IMR-90 (cell line): ENCODE data around the gene SEC16B. TPM values are rescaled to one million over a fixed set of nuclear protein-coding genes. Genes with fewer than 3 reads are reported as not detected.

Experiments used
- ATAC-seq: fragments of 200-7000 bp; cut with Tn5 transposase; 2 replicates; pipeline ENCODE4 v1.9.1; 2020; ENCODE audit warnings: low read depth, mild to moderate bottlenecking, moderate library complexity
- BruUV-seq: library from RNA; stranded (reverse); fragments of 400-500 nt; replicated peaks from 2 replicates; lab custom pipeline; 2021; lab: Mats Ljungman, UMichigan
- CTCF ChIA-PET: fragments of 300-600 bp; formaldehyde crosslinking; extraction: SDS; loops from one replicate; lab custom pipeline; 2021; ENCODE audit warnings: antibody characterized with exemption; lab: Yijun Ruan, JAX
- POLR2A ChIA-PET: fragments of 300-600 bp; sonication (Branson Sonifier 250); formaldehyde crosslinking; loops from one replicate; lab custom pipeline; 2022; ENCODE audit warnings: antibody characterized with exemption; ENCODE audit not compliant: unreplicated experiment; lab: Charles Lee
- DNase-seq: peaks from one replicate; pipeline ENCODE4 v3.0.0; 2013
- H2AFZ ChIP-seq: replicated peaks from 2 replicates; pipeline ENCODE3; 2013; ENCODE audit warnings: low read length, mild to moderate bottlenecking; ENCODE audit not compliant: poor library complexity
- H2AK5ac ChIP-seq: 2 replicates; pipeline ENCODE4 v1.6.1; 2013; ENCODE audit warnings: low read depth, low read length, inconsistent platforms
- H2AK9ac ChIP-seq: replicated peaks from 2 replicates; pipeline ENCODE3; 2013; ENCODE audit warnings: mild to moderate bottlenecking, low read depth, low read length, moderate library complexity; ENCODE audit not compliant: poor library complexity
- H2BK120ac ChIP-seq: 2 replicates; pipeline ENCODE4 v1.6.1; 2013; ENCODE audit warnings: low read depth, low read length, inconsistent platforms
- H2BK15ac ChIP-seq: 3 replicates; pipeline ENCODE4 v1.6.1; 2013; ENCODE audit warnings: low read depth, low read length, inconsistent platforms
- H2BK20ac ChIP-seq: 2 replicates; pipeline ENCODE4 v1.6.1; 2013; ENCODE audit warnings: low read depth, mild to moderate bottlenecking, inconsistent platforms, low read length, moderate library complexity
- H2BK5ac ChIP-seq: 2 replicates; pipeline ENCODE4 v1.6.1; 2013; ENCODE audit warnings: mild to moderate bottlenecking, low read depth, low read length, inconsistent platforms; ENCODE audit not compliant: poor library complexity, severe bottlenecking
- H3K14ac ChIP-seq: replicated peaks from 2 replicates; pipeline ENCODE4 v1.6.1; 2013; ENCODE audit warnings: low read depth, low read length, inconsistent platforms
- H3K18ac ChIP-seq: 2 replicates; pipeline ENCODE4 v1.6.1; 2013; ENCODE audit warnings: low read depth, low read length, control low read depth
- H3K23ac ChIP-seq: 2 replicates; pipeline ENCODE4 v1.6.1; 2013; ENCODE audit warnings: low read depth, low read length, inconsistent platforms
- H3K27ac ChIP-seq: 2 replicates; pipeline ENCODE4 v1.5.1; 2013; ENCODE audit warnings: mild to moderate bottlenecking, control low read depth, low read length; ENCODE audit not compliant: insufficient read depth
- H3K27me3 ChIP-seq: 2 replicates; pipeline ENCODE4 v1.6.1; 2013; ENCODE audit warnings: low read length; ENCODE audit not compliant: control insufficient read depth, insufficient read depth
- H3K36me3 ChIP-seq: 2 replicates; pipeline ENCODE4 v1.6.1; 2013; ENCODE audit warnings: low read length, mixed read lengths; ENCODE audit not compliant: control insufficient read depth, insufficient read depth
- H3K4ac ChIP-seq: 2 replicates; pipeline ENCODE4 v1.6.1; 2013; ENCODE audit warnings: low read depth, low read length, inconsistent platforms
- H3K4me1 ChIP-seq: 2 replicates; pipeline ENCODE4 v1.6.1; 2013; ENCODE audit warnings: low read length, mixed read lengths; ENCODE audit not compliant: control insufficient read depth, insufficient read depth
- H3K4me2 ChIP-seq: 2 replicates; pipeline ENCODE4 v1.6.1; 2013; ENCODE audit warnings: low read depth, mild to moderate bottlenecking, control low read depth, low read length, moderate library complexity
- H3K4me3 ChIP-seq: 2 replicates; pipeline ENCODE4 v1.5.1; 2013; ENCODE audit warnings: low read depth, mild to moderate bottlenecking, control low read depth, low read length, moderate library complexity; ENCODE audit not compliant: insufficient read depth
- H3K56ac ChIP-seq: 2 replicates; pipeline ENCODE4 v1.6.1; 2013; ENCODE audit warnings: low read length, inconsistent platforms; ENCODE audit not compliant: insufficient read depth; ENCODE audit errors: extremely low read depth
- H3K79me1 ChIP-seq, 2 experiments: 2 replicates each; pipeline ENCODE4 v1.6.1; 2013; ENCODE audit warnings: low read length in 2 of 2, inconsistent platforms in 1 of 2, low read depth in 1 of 2
- H3K9ac ChIP-seq: 2 replicates; pipeline ENCODE4 v1.6.1; 2013; ENCODE audit warnings: low read depth, low read length, control low read depth
- H3K9me1 ChIP-seq: 2 replicates; pipeline ENCODE4 v1.6.1; 2013; ENCODE audit warnings: low read length, inconsistent platforms; ENCODE audit not compliant: insufficient read depth
- H3K9me3 ChIP-seq: 2 replicates; pipeline ENCODE4 v1.6.1; 2013; ENCODE audit warnings: low read length; ENCODE audit not compliant: control insufficient read depth, insufficient read depth
- H4K20me1 ChIP-seq: 2 replicates; pipeline ENCODE4 v1.6.1; 2013; ENCODE audit warnings: low read length, inconsistent platforms; ENCODE audit not compliant: insufficient read depth
- H4K5ac ChIP-seq: 2 replicates; pipeline ENCODE4 v1.6.1; 2013; ENCODE audit warnings: mild to moderate bottlenecking, low read depth, low read length, control low read depth
- H4K8ac ChIP-seq, 2 experiments: 2 replicates each; pipeline ENCODE4 v1.6.1; 2013; ENCODE audit warnings: low read depth in 2 of 2, low read length in 2 of 2, control low read depth in 1 of 2, inconsistent platforms in 1 of 2
- H4K91ac ChIP-seq: 2 replicates; pipeline ENCODE4 v1.6.1; 2013; ENCODE audit warnings: low read depth, low read length, inconsistent platforms; ENCODE audit not compliant: insufficient read depth
- CEBPB ChIP-seq: IDR thresholded peaks from 2 replicates; pipeline ENCODE4 v1.6.1; 2012; ENCODE audit warnings: low read depth, low read length, improper control_type of control experiment
- FOS ChIP-seq: fragments of 150-350 bp; IDR thresholded peaks from 2 replicates; pipeline ENCODE4 v1.6.1; 2016; ENCODE audit warnings: low read depth, low read length
- MAFK ChIP-seq: IDR thresholded peaks from 2 replicates; pipeline ENCODE4 v1.6.1; 2012; ENCODE audit warnings: low read depth, low read length, improper control_type of control experiment
- MXI1 ChIP-seq: IDR thresholded peaks from 2 replicates; pipeline ENCODE4 v1.6.1; 2012; ENCODE audit warnings: low read depth, mild to moderate bottlenecking, low read length, moderate library complexity, borderline replicate concordance
- USF2 ChIP-seq: fragments of 150-350 bp; IDR thresholded peaks from 2 replicates; pipeline ENCODE4 v1.6.1; 2017; ENCODE audit warnings: mild to moderate bottlenecking, antibody characterized with exemption, low read length, low read depth
- WGBS, 2 experiments: methylation state at CpG; one replicate each; pipeline versions ENCODE4 v1.1.5 to v1.1.7; 2013; ENCODE audit warnings: missing lambda C conversion rate in 2 of 2; ENCODE audit not compliant: insufficient read length in 1 of 2; ENCODE audit errors: extremely low coverage in 2 of 2; 5-methylcytosine and 5-hydroxymethylcytosine counted together
- dilution Hi-C: fragments of 300-500 bp; cut with HindIII; formaldehyde crosslinking; loops from one replicate; pipeline ENCODE4 v1.14.3; 2018; ENCODE audit warnings: low sequenced_read_pairs; ENCODE audit not compliant: unreplicated experiment
- in situ Hi-C: fragments of 300-500 bp; cut with MboI; formaldehyde crosslinking; loops from 3 replicates; pipeline ENCODE4 v1.14.3; 2019; ENCODE audit warnings: low sequenced_read_pairs, inconsistent platforms, mixed read lengths
- intact Hi-C: fragments of 100-400 bp; cut with micrococcal nuclease; formaldehyde crosslinking; loops from 2 replicates; pipeline ENCODE4 v1.10.0; 2022
- polyA plus RNA-seq, 3 experiments: library from polyadenylated mRNA; depleted of rRNA; stranded (reverse); fragments of >200 nt; gene quantifications; 2 replicates each; pipeline ENCODE4 v1.2.3, GENCODE V29; 2012; ENCODE audit warnings: low replicate concordance in 1 of 3
- total RNA-seq: library from RNA; depleted of rRNA; stranded (reverse); fragments of >200 nt; gene quantifications from 2 replicates; pipeline ENCODE4 v1.2.3, GENCODE V29; 2012

Gene SEC16B
- total and polyA plus RNA-seq, 2 of the 4 experiments (the other 2 are of a cell fraction) = 4.3 TPM

GRCh38 chr1:177975588-177976495, 6.0 kb upstream of the SEC16B start (continued):
- no peak for TF ChIP-seq USF2

GRCh38 chr1:177973585-177973984, 3.7 kb upstream of the SEC16B start:
- ATAC-seq (no peak), DNase-seq (no peak)
- Histone ChIP-seq H4K8ac (no peak overlapping the region), H3K9me3 (no peaks in the 10 kb centered on the region), H3K18ac (no peak overlapping the region), H3K56ac (no peak overlapping the region), H2BK120ac (no peak overlapping the region), H3K27me3 (no peaks in the 10 kb centered on the region), H4K5ac (no peak overlapping the region), H2BK5ac (no peak overlapping the region), H3K36me3 (no peaks in the 10 kb centered on the region), H2BK20ac (no peak overlapping the region), H4K91ac (no peak overlapping the region), H3K4ac (no peak overlapping the region), H2AFZ (no peak overlapping the region), H3K4me3 (no peak overlapping the region), H4K20me1 (no peaks in the 10 kb centered on the region), H3K9ac (no peak overlapping the region), H2BK15ac (no peak overlapping the region), H3K23ac (no peak overlapping the region), H3K9me1 (0 out of 2 replicates have a peak, but pooled peaks cover 8% of the 10 kb centered on the region), H3K4me2 (no peak overlapping the region), H2AK9ac (no peak overlapping the region), H3K4me1 (peaks cover 6% of the 10 kb centered on the region), H3K79me1 (no peaks in the 10 kb centered on the region), H3K27ac (no peak overlapping the region), H3K14ac (no peak overlapping the region), H2AK5ac (no peak overlapping the region)
- TF ChIP-seq USF2 = no peak
- no peak for TF ChIP-seq MXI1
- TF ChIP-seq MAFK = no peak
- TF ChIP-seq CEBPB = no peak
- no peak for TF ChIP-seq FOS
- intact Hi-C loops (no loop called here), in situ Hi-C loops (no loop called here), dilution Hi-C loops (no loop called here)
- ChIA-PET POLR2A (no interaction called here), CTCF (no interaction called here)
- no CpG with 5 or more reads among the region's 3 CpGs for WGBS, 2 experiments
- BruUV-seq = no TSS peak
